GM18505 (cell line): ENCODE measurements around the gene FAH.

Experiments used
- ATAC-seq: cut with Tn5 transposase; IDR thresholded peaks from one replicate; pipeline ENCODE4 v1.9.1; 2021; ENCODE audit not compliant: unreplicated experiment
- POLR2A ChIP-seq: IDR thresholded peaks from 4 replicates; pipeline ENCODE4 v1.6.1; 2011; ENCODE audit warnings: borderline replicate concordance; ENCODE audit not compliant: insufficient read depth, insufficient read length; ENCODE audit errors: extremely low read depth

The FAH gene

GRCh38 chr15:80228959-80229610, 76.3 kb downstream of the FAH start:
- TF ChIP-seq POLR2A, result no peak
- ATAC-seq, result no peak

GRCh38 chr15:80231371-80231770, 78.6 kb downstream of the FAH start:
- TF ChIP-seq POLR2A, result no peak
- no peak for ATAC-seq

GRCh38 chr15:80233581-80233980, 80.8 kb downstream of the FAH start:
- no peak for TF ChIP-seq POLR2A
- no peak for ATAC-seq

- no peak for ATAC-seq
- no peak for TF ChIP-seq POLR2A
These were observed 82.1 kb downstream of the FAH start for GRCh38 chr15:80234883-80235282.
